ENCODE data around the gene ABCA3.

Gene ABCA3

GRCh38 chr16:2319606-2320005, 20.9 kb downstream of the ABCA3 start:
- no peak for DNase-seq (ENCODE audit: low read depth)
- TF ChIP-seq CTCF (conservative IDR thresholded peaks at IDR 0.05; ENCODE audit: control insufficient read depth, insufficient read depth, low read depth, low read length), result no peak

GRCh38 chr16:2317231-2318020, 23.1 kb downstream of the ABCA3 start:
- no peak for DNase-seq (ENCODE audit: low read depth)
- no peak for TF ChIP-seq CTCF (conservative IDR thresholded peaks at IDR 0.05; ENCODE audit: control insufficient read depth, insufficient read depth, low read depth, low read length)
- H3K4me3 ChIP-seq (ENCODE audit: control insufficient read depth, low read depth, low read length), result no peak overlapping the region

More at GRCh38 chr16:2319606-2320005, 20.9 kb downstream of the ABCA3 start:
- no peak overlapping the region for H3K4me3 ChIP-seq (ENCODE audit: control insufficient read depth, low read depth, low read length)

- no peak for TF ChIP-seq CTCF (conservative IDR thresholded peaks at IDR 0.05; ENCODE audit: control insufficient read depth, insufficient read depth, low read depth, low read length)
- no peak for DNase-seq (ENCODE audit: low read depth)
- no peak overlapping the region for H3K4me3 ChIP-seq (ENCODE audit: control insufficient read depth, low read depth, low read length)
Measured at GRCh38 chr16:2308089-2308962, 32.2 kb downstream of the ABCA3 start.

GRCh38 chr16:2299915-2300192, 40.7 kb downstream of the ABCA3 start:
- no peak overlapping the region for H3K4me3 ChIP-seq (ENCODE audit: control insufficient read depth, low read depth, low read length)
- DNase-seq (ENCODE audit: low read depth), result no peak
- no peak for TF ChIP-seq CTCF (conservative IDR thresholded peaks at IDR 0.05; ENCODE audit: control insufficient read depth, insufficient read depth, low read depth, low read length)

GRCh38 chr16:2299121-2299914, 41.2 kb downstream of the ABCA3 start:
- DNase-seq (ENCODE audit: low read depth), result no peak
- no peak for TF ChIP-seq CTCF (conservative IDR thresholded peaks at IDR 0.05; ENCODE audit: control insufficient read depth, insufficient read depth, low read depth, low read length)
- H3K4me3 ChIP-seq (ENCODE audit: control insufficient read depth, low read depth, low read length), result no peak overlapping the region

- TF ChIP-seq CTCF (conservative IDR thresholded peaks at IDR 0.05; ENCODE audit: control insufficient read depth, insufficient read depth, low read depth, low read length), result no peak
- DNase-seq (ENCODE audit: low read depth), result no peak
- no peak overlapping the region for H3K4me3 ChIP-seq (ENCODE audit: control insufficient read depth, low read depth, low read length)
Measured at GRCh38 chr16:2298621-2299020, 41.9 kb downstream of the ABCA3 start.
